Left lung (tissue), 10 donors: Measurements from ENCODE around the gene FPR1. TPM values are rescaled to one million over a fixed set of nuclear protein-coding genes. Genes with fewer than 3 reads are reported as not detected.

Source experiments
- ATAC-seq: fragments of 200-7000 bp; cut with Tn5 transposase; one replicate; pipeline ENCODE4 v1.9.1; 2020; ENCODE audit warnings: moderate library complexity
- DNase-seq, 4 donors: peaks; one replicate each; pipeline ENCODE4 v3.0.0-alpha.2; 2013 to 2020
- H3K27ac ChIP-seq, 2 donors: fragments of 200-600 bp; sonication (generic) in 1 of 2; one replicate each; pipeline versions ENCODE4 v1.5.0 to v1.8.0; 2020 to 2021
- H3K27me3 ChIP-seq, 2 donors: fragments of 200-600 bp; sonication (generic) in 1 of 2; one replicate each; pipeline versions ENCODE4 v1.5.0 to v1.8.0; 2020 to 2021
- H3K36me3 ChIP-seq, 2 donors: fragments of 200-600 bp; sonication (generic) in 1 of 2; one replicate each; pipeline versions ENCODE4 v1.5.0 to v1.8.0; 2020 to 2021
- H3K4me1 ChIP-seq, 2 donors: fragments of 200-600 bp; one replicate each; pipeline ENCODE4 v1.8.0; 2021
- H3K4me3 ChIP-seq, 2 donors: fragments of 200-600 bp; sonication (generic) in 1 of 2; one replicate each; pipeline versions ENCODE4 v1.5.0 to v1.8.0; 2020 to 2021; ENCODE audit warnings: mild to moderate bottlenecking in 1 of 2
- H3K9me3 ChIP-seq, 2 donors: fragments of 200-600 bp; sonication (generic) in 1 of 2; one replicate each; pipeline versions ENCODE4 v1.5.0 to v1.8.0; 2020 to 2021
- intact Hi-C, 2 donors: fragments of 100-400 bp; cut with DNase I; formaldehyde crosslinking; loops; one replicate each; pipeline versions ENCODE4 v1.11.2 to v1.14.2; 2022
- polyA plus RNA-seq, 6 donors: library from polyadenylated mRNA; unstranded; fragments of 120-200 nt; gene quantifications; one replicate each; pipeline ENCODE4 v1.2.1, GENCODE V29; 2013; ENCODE audit not compliant: insufficient read length in 6 of 6
- total RNA-seq, 2 donors: library from RNA; stranded (reverse); fragmentation: NEBNext Ultra II Directional; extraction: Animal tissue kit (Norgen Biotek cat#: 25700); gene quantifications; one replicate each; pipeline ENCODE4 v1.2.1, GENCODE V29; 2021
- TF ChIP-seq, protein P1 (sequence below), 2 donors: fragments of 200-600 bp; sonication (generic) in 1 of 2; IDR thresholded peaks; one replicate each; pipeline versions ENCODE4 v1.5.0 to v1.8.0; 2021; ENCODE audit warnings: antibody characterized with exemption in 2 of 2
- donor health status: DM: no; HTN: yes; CAD: no.
- donor health status: DM: no; HTN: no; CAD: no.

Gene FPR1
- total and polyA plus RNA-seq, 8 donors = 1.6 to 193 (median 2.2) TPM

DNA sequence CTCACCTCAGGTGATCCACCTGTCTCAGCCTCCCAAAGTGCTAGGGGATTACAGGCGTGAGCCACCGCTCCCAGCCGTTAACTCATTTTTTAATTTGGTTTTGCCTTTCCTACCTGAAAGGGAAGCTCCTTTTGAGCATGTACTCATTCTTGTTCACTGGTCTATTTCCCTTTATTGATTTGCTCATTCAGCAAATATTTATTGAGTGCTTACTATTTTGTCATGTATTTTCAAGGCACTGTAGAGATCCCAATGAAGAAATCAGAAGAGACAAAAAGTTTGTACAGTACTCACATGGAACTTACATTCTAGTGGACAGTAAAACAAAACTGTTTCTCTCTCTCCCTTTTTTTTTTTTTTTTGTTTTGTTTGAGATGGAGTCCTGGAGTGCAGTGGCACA, 44.8 kb downstream of the FPR1 start:
- H3K4me3 ChIP-seq = no peak overlapping the region
- peaks cover 0 to 27% of the 10 kb centered on the region in 2 donors for H3K36me3 ChIP-seq
- no peak overlapping the region for H3K27ac ChIP-seq
- peaks cover 0 to 16% of the 10 kb centered on the region in 2 donors for H3K27me3 ChIP-seq
- peaks cover 7 to 26% of the 10 kb centered on the region in 2 donors for H3K4me1 ChIP-seq
- no peaks in the 10 kb centered on the region for H3K9me3 ChIP-seq
- DNase-seq (no peak), ATAC-seq (no peak)
- intact Hi-C loops = no loop called here
- TF ChIP-seq, protein P1, sequence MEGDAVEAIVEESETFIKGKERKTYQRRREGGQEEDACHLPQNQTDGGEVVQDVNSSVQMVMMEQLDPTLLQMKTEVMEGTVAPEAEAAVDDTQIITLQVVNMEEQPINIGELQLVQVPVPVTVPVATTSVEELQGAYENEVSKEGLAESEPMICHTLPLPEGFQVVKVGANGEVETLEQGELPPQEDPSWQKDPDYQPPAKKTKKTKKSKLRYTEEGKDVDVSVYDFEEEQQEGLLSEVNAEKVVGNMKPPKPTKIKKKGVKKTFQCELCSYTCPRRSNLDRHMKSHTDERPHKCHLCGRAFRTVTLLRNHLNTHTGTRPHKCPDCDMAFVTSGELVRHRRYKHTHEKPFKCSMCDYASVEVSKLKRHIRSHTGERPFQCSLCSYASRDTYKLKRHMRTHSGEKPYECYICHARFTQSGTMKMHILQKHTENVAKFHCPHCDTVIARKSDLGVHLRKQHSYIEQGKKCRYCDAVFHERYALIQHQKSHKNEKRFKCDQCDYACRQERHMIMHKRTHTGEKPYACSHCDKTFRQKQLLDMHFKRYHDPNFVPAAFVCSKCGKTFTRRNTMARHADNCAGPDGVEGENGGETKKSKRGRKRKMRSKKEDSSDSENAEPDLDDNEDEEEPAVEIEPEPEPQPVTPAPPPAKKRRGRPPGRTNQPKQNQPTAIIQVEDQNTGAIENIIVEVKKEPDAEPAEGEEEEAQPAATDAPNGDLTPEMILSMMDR (IDR thresholded peaks at IDR 0.05) = no peak

DNA sequence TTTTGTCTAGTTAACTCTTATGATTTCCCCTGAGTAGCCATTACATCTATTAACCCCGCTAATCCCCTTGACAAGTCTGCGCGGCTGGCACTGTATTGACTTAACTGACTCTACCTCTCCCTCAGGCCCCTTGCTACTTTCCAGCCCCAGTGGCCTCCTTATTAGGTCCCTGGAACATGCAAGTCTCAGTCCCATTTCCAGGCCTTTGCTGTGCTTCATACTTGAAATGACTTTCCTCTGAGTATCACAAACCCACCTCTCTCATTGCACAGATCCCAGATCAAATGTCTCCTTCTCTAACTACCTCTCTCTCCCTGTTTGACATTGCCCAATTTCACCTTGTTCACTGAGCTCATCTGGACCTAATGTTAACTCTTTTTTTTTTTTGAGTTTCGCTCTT, 45.4 kb downstream of the FPR1 start:
- Histone ChIP-seq H3K9me3 (no peaks in the 10 kb centered on the region), H3K36me3 (peaks cover 0 to 33% of the 10 kb centered on the region in 2 donors), H3K4me3 (no peak overlapping the region), H3K4me1 (peaks cover 7 to 28% of the 10 kb centered on the region in 2 donors), H3K27ac (no peak overlapping the region), H3K27me3 (peaks cover 0 to 19% of the 10 kb centered on the region in 2 donors)
- intact Hi-C loops = no loop called here
- DNase-seq (no peak), ATAC-seq (no peak)
- TF ChIP-seq, protein P1 (IDR thresholded peaks at IDR 0.05) = no peak

DNA sequence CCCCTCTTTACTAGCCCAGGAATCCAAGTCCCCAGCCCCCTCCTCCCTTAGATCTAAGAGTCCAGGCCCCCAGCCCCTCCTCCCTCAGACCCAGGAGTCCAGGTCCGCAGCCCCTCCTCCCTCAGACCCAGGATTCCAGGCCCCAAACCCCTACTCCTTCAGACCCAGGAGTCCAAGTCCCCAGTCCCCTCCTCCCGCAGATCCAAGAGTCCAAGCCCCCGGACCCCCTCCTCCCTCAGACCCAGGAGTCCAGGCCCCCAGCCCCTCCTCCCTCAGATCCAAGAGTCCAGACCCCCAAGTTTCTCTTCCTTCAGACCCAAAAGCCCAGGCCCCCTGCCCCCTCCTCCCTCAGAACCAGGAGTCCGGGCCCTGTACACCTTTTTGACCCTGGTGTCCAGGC, 47.1 kb downstream of the FPR1 start:
- Histone ChIP-seq H3K36me3 (peaks cover 0 to 36% of the 10 kb centered on the region in 2 donors), H3K27me3 (peaks cover 0 to 19% of the 10 kb centered on the region in 2 donors), H3K9me3 (no peaks in the 10 kb centered on the region), H3K4me1 (peaks cover 7 to 28% of the 10 kb centered on the region in 2 donors), H3K4me3 (peak overlapping the region; percentile 51 to 59), H3K27ac (peak overlapping the region; percentile 90 to 92)
- intact Hi-C loops = no loop called here
- ATAC-seq = no peak
- TF ChIP-seq, protein P1 (IDR thresholded peaks at IDR 0.05) = no peak
- DNase-seq = no peak

DNA sequence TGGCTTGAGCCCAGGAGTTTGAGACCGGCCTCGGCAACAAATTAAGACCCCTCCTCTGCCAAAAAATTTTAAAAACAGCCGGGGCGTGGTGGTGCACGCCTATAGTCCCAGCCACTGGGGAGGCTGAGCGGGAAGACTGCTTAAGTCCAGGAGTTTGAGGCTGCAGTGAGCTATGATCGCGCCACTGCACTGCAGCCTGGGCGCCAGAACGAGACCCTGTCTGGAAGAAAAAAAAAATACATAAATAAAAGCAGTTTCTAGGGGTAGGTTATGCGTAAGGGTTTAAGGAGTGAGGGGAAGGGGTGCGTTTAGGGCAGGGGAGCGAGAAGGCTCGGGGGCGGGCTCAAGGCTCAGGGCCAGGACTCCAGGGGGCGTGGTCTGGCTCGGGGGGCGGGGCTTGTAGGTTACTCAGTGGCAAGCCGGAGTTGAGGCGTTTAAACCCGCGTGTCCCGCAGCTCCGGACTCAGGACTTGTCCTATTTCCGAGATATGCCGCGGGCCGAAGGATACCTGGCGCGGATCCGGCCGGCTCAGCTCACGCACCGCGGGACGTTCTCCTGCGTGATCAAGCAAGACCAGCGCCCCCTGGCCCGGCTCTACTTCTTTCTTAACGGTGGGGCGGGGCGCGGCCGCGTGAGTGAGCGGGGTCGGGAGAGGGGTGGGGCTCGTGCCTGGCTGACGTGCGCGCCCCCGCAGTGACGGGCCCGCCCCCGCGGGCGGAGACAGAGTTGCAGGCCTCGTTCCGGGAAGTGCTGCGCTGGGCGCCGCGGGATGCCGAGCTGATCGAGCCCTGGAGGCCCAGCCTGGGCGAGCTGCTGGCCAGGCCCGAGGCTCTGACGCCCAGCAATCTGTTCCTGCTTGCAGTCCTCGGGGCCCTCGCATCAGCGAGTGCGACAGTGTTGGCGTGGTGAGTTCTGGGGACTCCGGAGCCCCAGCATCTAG, 47.8 kb downstream of the FPR1 start:
- Histone ChIP-seq H3K27me3 (peaks cover 0 to 19% of the 10 kb centered on the region in 2 donors), H3K27ac (peak overlapping the region; percentile 90 to 92), H3K36me3 (peaks cover 0 to 42% of the 10 kb centered on the region in 2 donors), H3K4me1 (peaks cover 7 to 28% of the 10 kb centered on the region in 2 donors), H3K9me3 (no peaks in the 10 kb centered on the region), H3K4me3 (peak overlapping the region; percentile 51 to 59)
- TF ChIP-seq, protein P1 (IDR thresholded peaks at IDR 0.05) = peak; percentile 30 to 47
- DNase-seq = peak; percentile 94 to 100 (median 97)
- ATAC-seq = peak; percentile 93
- intact Hi-C loops = no loop called here
